WTC11 (cell line): ENCODE results near the gene PCDH12. TPM values are rescaled to one million over a fixed set of nuclear protein-coding genes. Genes with fewer than 3 reads are reported as not detected.

Source experiments
- ATAC-seq: fragments of 200-7000 bp; cut with Tn5 transposase; 2 replicates; pipeline ENCODE4 v1.10.0; 2021; ENCODE audit warnings: mild to moderate bottlenecking, moderate library complexity
- CTCF ChIA-PET: fragments of 300-600 bp; sonication (Branson Sonifier 250); formaldehyde crosslinking; loops from one replicate; lab custom pipeline; 2021; ENCODE audit warnings: antibody characterized with exemption; lab: Charles Lee
- POLR2A ChIA-PET: fragments of 350-600 bp; sonication (Branson Sonifier 250); formaldehyde crosslinking; loops from one replicate; lab custom pipeline; 2021; ENCODE audit warnings: antibody characterized with exemption; lab: Charles Lee
- DNase-seq: peaks from one replicate; pipeline ENCODE4 v3.0.0; 2021; ENCODE audit warnings: low spot score
- H3K27ac Mint-ChIP-seq: 2 replicates; pipeline ENCODE4 v1.8.0; 2021; ENCODE audit warnings: mixed read lengths
- H3K27me3 Mint-ChIP-seq: 2 replicates; pipeline ENCODE4 v1.8.0; 2021; ENCODE audit warnings: low read depth, mild to moderate bottlenecking, moderate library complexity, mixed read lengths
- H3K36me3 Mint-ChIP-seq: 2 replicates; pipeline ENCODE4 v1.8.0; 2021; ENCODE audit warnings: mixed read lengths
- H3K4me1 Mint-ChIP-seq: 2 replicates; pipeline ENCODE4 v1.8.0; 2022; ENCODE audit warnings: mixed read lengths
- H3K4me3 Mint-ChIP-seq: 2 replicates; pipeline ENCODE4 v1.8.0; 2021; ENCODE audit warnings: mild to moderate bottlenecking, moderate library complexity, mixed read lengths
- H3K9me3 Mint-ChIP-seq: 2 replicates; pipeline ENCODE4 v1.8.0; 2021; ENCODE audit warnings: mixed read lengths
- CDX4 ChIP-seq: fragments of 250-450 bp; sonication (Bioruptor Pico); IDR thresholded peaks from 2 replicates; pipeline ENCODE4 v1.9.0; 2021; ENCODE audit warnings: moderate library complexity, mild to moderate bottlenecking, inconsistent platforms, borderline replicate concordance
- IRF2 ChIP-seq: sonication (generic); formaldehyde crosslinking; IDR thresholded peaks from 2 replicates; pipeline ENCODE4 v1.8.0; 2022; ENCODE audit warnings: low read depth, missing genetic modification reagents, borderline replicate concordance
- PRRX2 ChIP-seq: fragments of 250-450 bp; sonication (Bioruptor Pico); IDR thresholded peaks from 2 replicates; pipeline ENCODE4 v1.8.0; 2021; ENCODE audit warnings: mild to moderate bottlenecking
- SMAD4 ChIP-seq: sonication (generic); formaldehyde crosslinking; IDR thresholded peaks from 2 replicates; pipeline ENCODE4 v1.8.0; 2022; ENCODE audit warnings: mild to moderate bottlenecking, missing genetic modification reagents
- SOX15 ChIP-seq: fragments of 250-450 bp; sonication (Bioruptor Pico); IDR thresholded peaks from 2 replicates; pipeline ENCODE4 v1.9.0; 2021; ENCODE audit warnings: mild to moderate bottlenecking
- TEAD4 ChIP-seq: sonication (generic); formaldehyde crosslinking; IDR thresholded peaks from 2 replicates; pipeline ENCODE4 v1.8.0; 2022; ENCODE audit warnings: mild to moderate bottlenecking, missing genetic modification reagents
- TP53 ChIP-seq: sonication (generic); formaldehyde crosslinking; IDR thresholded peaks from 2 replicates; pipeline ENCODE4 v1.8.1; 2023; ENCODE audit warnings: mild to moderate bottlenecking, missing genetic modification reagents
- USF1 ChIP-seq: sonication (generic); formaldehyde crosslinking; IDR thresholded peaks from 2 replicates; pipeline ENCODE4 v1.8.0; 2022; ENCODE audit warnings: mild to moderate bottlenecking, missing genetic modification reagents
- ZNF219 ChIP-seq: sonication (generic); formaldehyde crosslinking; IDR thresholded peaks from 2 replicates; pipeline ENCODE4 v1.8.0; 2023; ENCODE audit warnings: missing genetic modification reagents, mild to moderate bottlenecking, borderline replicate concordance
- ZNF423 ChIP-seq: fragments of 250-450 bp; sonication (Bioruptor Pico); IDR thresholded peaks from 2 replicates; pipeline ENCODE4 v2.1.2; 2022; ENCODE audit warnings: mild to moderate bottlenecking, moderate library complexity
- ZNF671 ChIP-seq: fragments of 250-450 bp; sonication (Bioruptor Pico); IDR thresholded peaks from 2 replicates; pipeline ENCODE4 v1.8.0; 2021; ENCODE audit warnings: mild to moderate bottlenecking
- total RNA-seq: library from RNA; stranded (reverse); gene quantifications from 3 replicates; pipeline ENCODE4 v1.2.3, GENCODE V29; 2021
- TF ChIP-seq, protein P1 (sequence below): sonication (generic); formaldehyde crosslinking; IDR thresholded peaks from 2 replicates; pipeline ENCODE4 v1.8.0; 2022; ENCODE audit warnings: missing genetic modification reagents
- TF ChIP-seq, protein P2 (sequence below): sonication (generic); formaldehyde crosslinking; IDR thresholded peaks from 2 replicates; pipeline ENCODE4 v1.8.1; 2023; ENCODE audit warnings: mild to moderate bottlenecking, missing genetic modification reagents, moderate library complexity
- TF ChIP-seq, protein P3 (sequence below): sonication (generic); formaldehyde crosslinking; IDR thresholded peaks from 2 replicates; pipeline ENCODE4 v1.8.1; 2022; ENCODE audit warnings: missing genetic modification reagents, borderline replicate concordance

The PCDH12 gene
- total RNA-seq, 1 experiment from 2014 or later = 0.33 TPM

- TF ChIP-seq, protein P1, sequence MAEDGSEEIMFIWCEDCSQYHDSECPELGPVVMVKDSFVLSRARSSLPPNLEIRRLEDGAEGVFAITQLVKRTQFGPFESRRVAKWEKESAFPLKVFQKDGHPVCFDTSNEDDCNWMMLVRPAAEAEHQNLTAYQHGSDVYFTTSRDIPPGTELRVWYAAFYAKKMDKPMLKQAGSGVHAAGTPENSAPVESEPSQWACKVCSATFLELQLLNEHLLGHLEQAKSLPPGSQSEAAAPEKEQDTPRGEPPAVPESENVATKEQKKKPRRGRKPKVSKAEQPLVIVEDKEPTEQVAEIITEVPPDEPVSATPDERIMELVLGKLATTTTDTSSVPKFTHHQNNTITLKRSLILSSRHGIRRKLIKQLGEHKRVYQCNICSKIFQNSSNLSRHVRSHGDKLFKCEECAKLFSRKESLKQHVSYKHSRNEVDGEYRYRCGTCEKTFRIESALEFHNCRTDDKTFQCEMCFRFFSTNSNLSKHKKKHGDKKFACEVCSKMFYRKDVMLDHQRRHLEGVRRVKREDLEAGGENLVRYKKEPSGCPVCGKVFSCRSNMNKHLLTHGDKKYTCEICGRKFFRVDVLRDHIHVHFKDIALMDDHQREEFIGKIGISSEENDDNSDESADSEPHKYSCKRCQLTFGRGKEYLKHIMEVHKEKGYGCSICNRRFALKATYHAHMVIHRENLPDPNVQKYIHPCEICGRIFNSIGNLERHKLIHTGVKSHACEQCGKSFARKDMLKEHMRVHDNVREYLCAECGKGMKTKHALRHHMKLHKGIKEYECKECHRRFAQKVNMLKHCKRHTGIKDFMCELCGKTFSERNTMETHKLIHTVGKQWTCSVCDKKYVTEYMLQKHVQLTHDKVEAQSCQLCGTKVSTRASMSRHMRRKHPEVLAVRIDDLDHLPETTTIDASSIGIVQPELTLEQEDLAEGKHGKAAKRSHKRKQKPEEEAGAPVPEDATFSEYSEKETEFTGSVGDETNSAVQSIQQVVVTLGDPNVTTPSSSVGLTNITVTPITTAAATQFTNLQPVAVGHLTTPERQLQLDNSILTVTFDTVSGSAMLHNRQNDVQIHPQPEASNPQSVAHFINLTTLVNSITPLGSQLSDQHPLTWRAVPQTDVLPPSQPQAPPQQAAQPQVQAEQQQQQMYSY (CRISPR knock-in tag) = no peak
- TF ChIP-seq PRRX2 (CRISPR knock-in tag) (no peak), TP53 (CRISPR knock-in tag) (0 out of 2 replicates have a peak, but pooled peaks have one; percentile 27), IRF2 (no peak), SOX15 (no peak)
Observed at GRCh38 chr5:141960449-141961323, 2.7 kb upstream of the PCDH12 start (continued).

DNA sequence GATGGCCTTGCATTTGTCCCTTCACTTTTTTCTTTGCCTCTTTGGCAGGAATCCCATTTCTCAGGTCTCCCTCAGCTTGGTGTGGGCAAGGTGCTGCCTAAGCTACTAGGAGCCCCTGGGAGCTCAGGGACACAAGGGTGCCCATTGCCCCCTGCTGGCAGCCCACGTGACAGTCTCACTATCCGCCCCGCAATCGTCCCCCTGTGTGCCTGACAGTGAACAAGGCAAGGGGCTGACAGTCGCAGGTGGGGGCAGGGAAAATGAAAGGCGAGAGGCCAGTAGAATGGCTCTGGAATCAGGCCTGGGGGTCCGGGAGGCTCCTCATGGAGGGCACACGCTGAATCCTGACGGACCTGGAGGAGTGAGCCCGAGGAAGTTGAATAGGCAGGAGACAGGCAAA lies 2.0 kb upstream of the PCDH12 start:
- peaks cover 38% of the 10 kb centered on the region for H3K4me1 Mint-ChIP-seq
- CTCF ChIA-PET = interaction anchor here (0.6 to 7.4 kb wide), 67 partner anchors 10 to 484 kb away, joined by 3 to 136 read pairs (median 7); partner anchors contain the start of genes ARAP3, DELE1, DIAPH1 and FCHSD1
- H3K9me3 Mint-ChIP-seq = no peaks in the 10 kb centered on the region
- H3K27me3 Mint-ChIP-seq = no peaks in the 10 kb centered on the region
- no peak overlapping the region for H3K4me3 Mint-ChIP-seq
- no peak overlapping the region for H3K27ac Mint-ChIP-seq
- DNase-seq = peak; percentile 54
- ATAC-seq = peak; percentile 10
- TF ChIP-seq TEAD4 (no peak), USF1 (CRISPR knock-in tag) (peak; percentile 77), ZNF423 (CRISPR knock-in tag) (0 out of 2 replicates have a peak, but pooled peaks have one; percentile 44)
- TF ChIP-seq, protein P2, sequence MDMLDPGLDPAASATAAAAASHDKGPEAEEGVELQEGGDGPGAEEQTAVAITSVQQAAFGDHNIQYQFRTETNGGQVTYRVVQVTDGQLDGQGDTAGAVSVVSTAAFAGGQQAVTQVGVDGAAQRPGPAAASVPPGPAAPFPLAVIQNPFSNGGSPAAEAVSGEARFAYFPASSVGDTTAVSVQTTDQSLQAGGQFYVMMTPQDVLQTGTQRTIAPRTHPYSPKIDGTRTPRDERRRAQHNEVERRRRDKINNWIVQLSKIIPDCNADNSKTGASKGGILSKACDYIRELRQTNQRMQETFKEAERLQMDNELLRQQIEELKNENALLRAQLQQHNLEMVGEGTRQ (CRISPR knock-in tag) = peak; percentile 81
- POLR2A ChIA-PET = interaction anchor here (1.2 to 1.7 kb wide), 4 partner anchors 9 to 258 kb away, joined by 3 to 8 read pairs (median 4); partner anchors contain the start of genes DELE1 and RNF14
- H3K36me3 Mint-ChIP-seq = no peaks in the 10 kb centered on the region

GRCh38 chr5:141958546-141959172 lies 657 bp upstream of the PCDH12 start:
- TF ChIP-seq CDX4 (no peak), ZNF219 (no peak), ZNF671 (CRISPR knock-in tag) (no peak), SMAD4 (no peak)
- TF ChIP-seq, protein P3, sequence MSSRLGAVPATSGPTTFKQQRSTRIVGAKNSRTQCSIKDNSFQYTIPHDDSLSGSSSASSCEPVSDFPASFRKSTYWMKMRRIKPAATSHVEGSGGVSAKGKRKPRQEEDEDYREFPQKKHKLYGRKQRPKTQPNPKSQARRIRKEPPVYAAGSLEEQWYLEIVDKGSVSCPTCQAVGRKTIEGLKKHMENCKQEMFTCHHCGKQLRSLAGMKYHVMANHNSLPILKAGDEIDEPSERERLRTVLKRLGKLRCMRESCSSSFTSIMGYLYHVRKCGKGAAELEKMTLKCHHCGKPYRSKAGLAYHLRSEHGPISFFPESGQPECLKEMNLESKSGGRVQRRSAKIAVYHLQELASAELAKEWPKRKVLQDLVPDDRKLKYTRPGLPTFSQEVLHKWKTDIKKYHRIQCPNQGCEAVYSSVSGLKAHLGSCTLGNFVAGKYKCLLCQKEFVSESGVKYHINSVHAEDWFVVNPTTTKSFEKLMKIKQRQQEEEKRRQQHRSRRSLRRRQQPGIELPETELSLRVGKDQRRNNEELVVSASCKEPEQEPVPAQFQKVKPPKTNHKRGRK = no peak
- H3K9me3 Mint-ChIP-seq = no peaks in the 10 kb centered on the region
- H3K27me3 Mint-ChIP-seq = no peaks in the 10 kb centered on the region
- DNase-seq = no peak
- CTCF ChIA-PET = interaction anchor here (1.0 to 7.4 kb wide), 15 partner anchors 12 to 308 kb away, joined by 3 to 136 read pairs (median 6); partner anchors contain the start of genes DELE1, FCHSD1, PCDH1 and RNF14
- no peaks in the 10 kb centered on the region for H3K36me3 Mint-ChIP-seq
- ATAC-seq = no peak
- POLR2A ChIA-PET = interaction anchor here (0.8 kb wide), 1 partner anchor 35 kb away, joined by 3 read pairs; the partner anchor contains the start of gene DELE1
- H3K4me1 Mint-ChIP-seq = peaks cover 38% of the 10 kb centered on the region
- no peak overlapping the region for H3K4me3 Mint-ChIP-seq
- no peak overlapping the region for H3K27ac Mint-ChIP-seq
